Stimulated activated CD8-positive, alpha-beta memory T cell treated with anti-CD3 and anti-CD28 coated beads, Interleukin-12 subunit alpha, Interleukin-12 subunit beta, amount 100 ng/mL, for 1 hour (primary cell): Measurements from ENCODE around the gene SYNGAP1.

Experiments used
- DNase-seq: peaks from one replicate; pipeline ENCODE4 v3.0.0-alpha.2; 2020; ENCODE audit warnings: low read depth

Gene SYNGAP1

DNA sequence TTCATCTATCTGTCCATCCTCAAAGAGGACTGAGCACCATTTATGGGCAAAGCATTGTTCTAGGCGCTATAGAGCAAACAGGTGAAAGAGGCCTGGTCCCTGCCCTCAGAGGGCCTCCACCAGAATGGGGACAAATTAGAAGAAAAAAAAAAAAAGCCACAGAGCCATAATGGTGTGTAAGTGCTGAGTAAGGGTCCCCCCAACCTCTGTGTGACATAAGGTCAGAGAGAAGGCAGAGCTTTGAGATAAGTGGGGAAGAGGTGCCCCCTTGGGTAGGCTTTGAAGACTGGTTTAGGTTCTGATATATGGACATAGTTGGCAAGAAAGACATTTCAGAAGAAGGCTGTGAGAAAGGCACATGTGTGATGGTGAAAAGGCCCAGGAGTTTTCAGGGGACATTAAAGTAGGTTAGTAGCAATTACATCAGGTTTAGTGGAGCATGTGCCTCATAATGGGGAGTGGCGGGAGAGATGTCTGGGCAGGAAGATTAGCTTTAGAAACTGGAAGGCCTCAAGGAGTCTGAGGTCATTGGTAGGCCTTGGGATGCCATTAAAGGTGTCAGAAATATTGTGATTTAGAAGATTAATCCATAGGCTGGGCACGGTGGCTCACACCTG is 19.2 kb downstream of the SYNGAP1 start:
- DNase-seq = no peak

DNA sequence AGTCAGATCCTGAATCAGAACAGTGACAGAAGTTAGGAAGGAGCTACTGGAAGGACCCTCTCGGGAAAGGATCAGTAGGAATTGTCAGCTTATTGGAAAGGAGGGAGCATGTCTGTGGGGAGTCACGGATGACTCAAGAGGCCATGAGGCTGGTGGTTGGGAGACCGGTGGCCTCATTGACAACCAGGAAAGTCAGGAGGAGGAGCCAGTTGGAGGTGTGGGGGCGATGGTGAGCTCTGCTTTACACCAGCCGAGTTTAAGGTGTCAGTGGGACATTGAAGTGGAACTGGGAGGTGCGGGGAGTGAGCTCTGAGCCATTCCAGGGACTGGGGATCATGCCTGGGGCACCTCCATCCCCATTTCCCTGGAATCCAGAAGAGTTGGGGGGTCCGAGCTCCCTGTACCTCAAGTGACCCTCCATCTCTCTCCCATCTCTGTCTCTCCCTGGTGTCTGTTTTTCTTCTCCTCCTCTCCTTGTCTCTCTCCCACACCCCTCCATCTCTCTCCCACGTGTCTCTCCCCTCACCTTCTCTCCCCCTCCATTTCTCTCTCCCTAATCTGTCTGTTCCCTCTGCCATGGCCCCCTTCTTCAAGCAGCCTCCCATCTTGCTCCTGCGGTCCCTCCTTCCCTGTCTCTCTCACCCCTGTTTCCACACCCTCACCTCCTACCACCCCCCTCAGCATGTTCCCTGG is 20.2 kb downstream of the SYNGAP1 start:
- DNase-seq = no peak

DNA sequence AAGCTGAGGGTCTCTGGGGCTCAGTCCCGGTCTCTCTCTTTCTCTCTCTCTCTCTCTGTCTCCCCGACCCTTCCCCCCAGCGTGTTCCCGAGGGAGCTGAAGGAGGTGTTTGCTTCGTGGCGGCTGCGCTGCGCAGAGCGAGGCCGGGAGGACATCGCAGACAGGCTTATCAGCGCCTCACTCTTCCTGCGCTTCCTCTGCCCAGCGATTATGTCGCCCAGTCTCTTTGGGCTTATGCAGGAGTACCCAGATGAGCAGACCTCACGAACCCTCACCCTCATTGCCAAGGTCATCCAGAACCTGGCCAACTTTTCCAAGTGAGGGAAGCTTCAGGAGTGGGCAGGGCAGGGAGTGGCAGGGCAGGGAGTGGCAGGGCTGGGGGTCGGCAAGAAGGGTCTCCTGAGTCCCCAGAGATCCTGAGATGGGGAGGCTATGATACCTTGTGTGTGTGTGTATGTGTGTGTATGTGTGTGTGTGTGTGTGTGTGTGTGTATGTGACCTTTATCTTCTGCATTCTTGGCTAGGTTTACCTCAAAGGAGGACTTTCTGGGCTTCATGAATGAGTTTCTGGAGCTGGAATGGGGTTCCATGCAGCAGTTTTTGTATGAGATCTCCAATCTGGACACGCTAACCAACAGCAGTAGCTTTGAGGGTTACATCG is 20.9 kb downstream of the SYNGAP1 start:
- DNase-seq = no peak

DNA sequence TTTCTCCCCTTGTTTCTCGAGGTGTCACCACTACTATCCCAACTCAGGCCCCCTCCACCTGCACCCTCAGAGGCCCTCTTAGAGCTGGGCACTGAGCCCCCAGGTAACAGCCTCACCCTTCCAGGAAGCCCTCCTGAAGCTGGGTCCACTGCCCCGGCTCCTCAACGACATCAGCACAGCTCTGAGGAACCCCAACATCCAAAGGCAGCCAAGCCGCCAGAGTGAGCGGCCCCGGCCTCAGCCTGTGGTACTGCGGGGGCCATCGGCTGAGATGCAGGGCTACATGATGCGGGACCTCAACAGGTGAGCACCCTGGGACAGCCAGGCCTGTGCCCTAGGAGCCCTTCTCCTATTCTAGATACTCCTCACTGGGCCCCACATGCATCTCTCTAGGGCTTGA is 21.6 kb downstream of the SYNGAP1 start:
- no peak for DNase-seq

DNA sequence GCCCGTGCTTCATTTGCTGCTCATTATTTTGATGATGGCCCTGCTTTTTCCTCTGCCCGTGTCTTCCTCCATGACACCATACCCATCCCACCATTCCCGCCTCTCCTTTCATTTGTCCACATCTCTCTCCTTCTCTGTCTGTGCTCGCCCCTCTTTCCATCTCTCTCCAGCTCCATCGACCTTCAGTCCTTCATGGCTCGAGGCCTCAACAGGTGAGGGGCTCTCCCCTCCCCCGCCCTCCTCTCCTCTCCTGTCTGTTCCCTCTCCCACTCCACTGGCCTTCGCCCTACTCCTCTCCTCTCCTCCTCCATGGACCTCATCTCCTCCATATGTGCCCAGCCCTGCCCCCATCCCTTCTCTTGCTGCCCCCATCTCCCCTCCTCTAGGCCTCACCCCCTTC is 22.4 kb downstream of the SYNGAP1 start:
- no peak for DNase-seq

DNA sequence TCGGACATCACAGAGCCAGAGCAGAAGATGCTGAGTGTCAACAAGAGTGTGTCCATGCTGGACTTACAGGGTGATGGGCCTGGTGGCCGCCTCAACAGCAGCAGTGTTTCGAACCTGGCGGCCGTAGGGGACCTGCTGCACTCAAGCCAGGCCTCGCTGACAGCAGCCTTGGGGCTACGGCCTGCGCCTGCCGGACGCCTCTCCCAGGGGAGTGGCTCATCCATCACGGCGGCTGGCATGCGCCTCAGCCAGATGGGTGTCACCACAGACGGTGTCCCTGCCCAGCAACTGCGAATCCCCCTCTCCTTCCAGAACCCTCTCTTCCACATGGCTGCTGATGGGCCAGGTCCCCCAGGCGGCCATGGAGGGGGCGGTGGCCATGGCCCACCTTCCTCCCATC is 23.2 kb downstream of the SYNGAP1 start:
- DNase-seq = no peak

DNA sequence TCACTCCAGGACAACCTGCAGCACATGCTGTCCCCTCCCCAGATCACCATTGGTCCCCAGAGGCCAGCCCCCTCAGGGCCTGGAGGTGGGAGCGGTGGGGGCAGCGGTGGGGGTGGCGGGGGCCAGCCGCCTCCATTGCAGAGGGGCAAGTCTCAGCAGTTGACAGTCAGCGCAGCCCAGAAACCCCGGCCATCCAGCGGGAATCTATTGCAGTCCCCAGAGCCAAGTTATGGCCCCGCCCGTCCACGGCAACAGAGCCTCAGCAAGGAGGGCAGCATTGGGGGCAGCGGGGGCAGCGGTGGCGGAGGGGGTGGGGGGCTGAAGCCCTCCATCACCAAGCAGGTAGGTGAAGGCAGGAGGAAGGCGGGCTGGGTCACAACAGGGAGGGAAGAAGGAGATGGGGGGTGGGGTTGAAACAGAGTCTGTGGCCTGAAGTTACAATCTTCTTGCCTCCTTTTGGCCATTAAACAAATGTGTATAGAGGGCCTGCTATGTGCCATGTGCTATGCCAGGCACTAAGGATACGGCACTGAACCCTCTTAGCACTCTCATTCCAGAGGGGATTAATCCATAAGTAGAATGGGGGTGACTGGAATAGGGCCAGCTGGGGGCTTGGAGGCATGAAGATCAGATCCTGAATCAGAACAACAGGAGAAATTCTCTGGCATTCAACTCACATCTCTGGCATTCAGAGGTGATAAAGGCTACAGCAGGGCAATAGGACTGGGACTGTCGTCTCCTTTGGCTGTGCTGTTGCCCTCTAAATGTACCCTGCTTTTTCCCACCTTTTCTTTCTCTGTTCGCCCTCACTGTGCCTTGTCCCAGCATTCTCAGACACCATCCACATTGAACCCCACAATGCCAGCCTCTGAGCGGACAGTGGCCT is 24.0 kb downstream of the SYNGAP1 start:
- DNase-seq = no peak

DNA sequence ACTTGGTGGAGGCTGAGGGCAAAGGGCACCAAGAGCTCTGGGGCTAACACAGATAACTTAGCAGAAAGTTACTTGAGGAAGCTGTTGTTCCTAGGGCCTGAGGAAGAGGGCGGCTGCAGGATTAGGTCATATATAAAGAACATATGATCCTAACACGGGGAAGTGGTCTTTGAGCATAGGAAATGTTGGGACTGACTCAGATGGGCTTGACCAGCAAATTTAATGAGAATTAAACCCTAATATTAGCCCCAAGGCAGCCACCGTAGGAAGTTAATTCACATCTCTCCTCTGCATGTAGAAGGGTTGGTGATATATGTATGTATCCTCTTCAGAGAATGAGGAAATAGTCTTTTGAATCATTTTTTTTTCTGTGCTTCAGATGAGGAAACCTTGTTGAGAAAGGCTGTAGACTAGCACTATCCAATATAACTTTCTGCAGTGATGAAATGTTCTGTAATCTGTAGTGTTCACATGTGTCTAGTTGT is 25.3 kb downstream of the SYNGAP1 start:
- no peak for DNase-seq

DNA sequence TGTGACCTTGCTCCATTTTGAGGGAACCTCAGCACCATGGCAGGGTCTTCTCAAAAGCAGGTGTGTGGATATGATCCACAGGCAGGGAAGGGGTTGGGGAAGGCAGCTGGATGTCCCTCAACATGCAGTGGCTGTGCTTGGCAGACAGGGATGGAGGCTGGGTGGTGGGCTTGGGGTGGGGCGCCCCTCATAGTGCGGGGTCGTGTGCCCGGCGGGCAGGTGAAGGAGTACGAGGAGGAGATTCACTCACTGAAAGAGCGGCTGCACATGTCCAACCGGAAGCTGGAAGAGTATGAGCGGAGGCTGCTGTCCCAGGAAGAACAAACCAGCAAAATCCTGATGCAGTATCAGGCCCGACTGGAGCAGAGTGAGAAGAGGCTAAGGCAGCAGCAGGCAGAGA is 26.5 kb downstream of the SYNGAP1 start:
- no peak for DNase-seq

DNA sequence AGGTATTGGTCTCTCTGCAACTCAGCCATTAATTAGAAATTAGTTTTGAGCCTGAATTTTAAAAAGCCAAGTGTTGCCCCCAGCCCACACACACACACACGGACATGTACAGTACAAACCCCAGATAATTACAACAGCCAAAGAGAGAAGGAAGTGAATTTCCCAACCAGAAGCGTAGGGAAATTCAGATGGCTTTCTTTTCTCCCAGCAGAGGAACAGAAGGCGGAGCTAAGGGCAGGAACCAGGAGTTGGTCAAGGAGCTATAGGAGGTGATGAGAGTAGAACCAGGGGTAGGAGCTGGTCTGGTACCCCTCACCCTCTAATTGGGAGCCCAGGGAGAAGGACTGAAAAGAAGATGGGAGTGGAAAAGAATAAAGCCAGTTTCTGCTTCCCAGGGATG is 30.6 kb downstream of the SYNGAP1 start:
- DNase-seq = no peak

DNA sequence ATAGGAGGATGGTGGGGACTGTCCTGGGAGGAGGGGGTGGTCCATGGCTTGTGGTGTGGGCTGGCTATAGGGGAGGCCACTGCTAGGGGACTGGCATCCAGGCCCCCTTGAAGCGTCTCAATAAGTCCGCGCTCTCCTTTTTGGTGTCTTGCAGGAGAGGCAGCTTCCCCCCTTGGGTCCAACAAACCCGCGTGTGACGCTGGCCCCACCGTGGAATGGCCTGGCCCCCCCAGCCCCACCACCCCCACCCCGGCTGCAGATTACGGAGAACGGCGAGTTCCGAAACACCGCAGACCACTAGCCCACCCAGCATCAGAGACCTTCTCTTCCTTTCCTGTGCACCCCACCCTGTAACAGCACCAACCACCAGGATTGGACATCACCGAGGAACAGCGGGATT is 31.7 kb downstream of the SYNGAP1 start:
- no peak for DNase-seq

DNA sequence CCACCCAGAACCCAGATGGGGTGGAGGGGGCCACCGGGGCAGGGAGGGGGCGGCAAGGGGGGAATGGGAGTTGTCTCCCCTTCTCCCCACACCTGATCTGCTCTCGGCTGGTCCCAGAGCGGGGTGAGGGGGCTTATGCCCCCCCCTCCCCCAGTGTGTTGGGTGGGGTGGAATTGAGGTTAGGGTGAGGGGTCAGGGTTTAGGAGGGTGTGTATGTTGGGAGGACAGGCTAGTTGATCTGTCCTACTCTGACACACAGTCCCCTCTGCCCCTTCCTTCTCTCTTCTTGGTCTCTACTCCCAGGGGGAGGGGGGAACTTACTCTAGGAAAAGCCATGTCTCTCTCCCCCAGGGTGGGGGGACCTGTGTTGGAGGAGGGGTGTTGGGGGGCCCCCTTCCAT is 32.6 kb downstream of the SYNGAP1 start:
- DNase-seq = no peak

DNA sequence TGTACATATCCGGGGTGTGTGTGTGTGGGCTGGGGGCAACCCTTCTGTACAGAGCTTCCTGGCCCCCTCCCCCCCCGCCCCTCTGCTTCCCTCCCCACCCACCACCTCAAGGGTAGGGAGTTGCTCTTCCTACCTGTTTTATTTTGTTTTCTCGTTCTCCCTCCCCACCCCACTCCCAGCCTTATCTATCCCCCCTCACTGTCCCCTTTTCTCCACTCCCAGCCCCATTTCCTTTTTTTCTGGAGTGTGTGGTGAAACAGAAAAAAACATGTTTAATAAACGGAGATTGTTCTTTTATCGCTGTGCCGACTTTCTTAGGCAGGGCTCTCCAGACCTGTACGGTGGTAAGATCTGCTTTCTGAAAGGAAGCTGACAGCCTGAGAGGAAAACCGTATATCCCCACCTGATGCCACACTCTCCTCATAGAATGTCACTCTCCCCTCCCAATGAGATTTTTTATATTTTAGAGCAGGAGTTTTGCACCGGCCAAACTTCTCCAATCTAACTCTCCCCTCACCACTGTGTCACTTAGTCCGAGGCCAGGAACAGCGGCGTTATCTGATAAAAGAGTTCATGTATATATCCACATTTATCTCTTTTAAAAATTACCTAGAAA is 33.6 kb downstream of the SYNGAP1 start:
- no peak for DNase-seq

DNA sequence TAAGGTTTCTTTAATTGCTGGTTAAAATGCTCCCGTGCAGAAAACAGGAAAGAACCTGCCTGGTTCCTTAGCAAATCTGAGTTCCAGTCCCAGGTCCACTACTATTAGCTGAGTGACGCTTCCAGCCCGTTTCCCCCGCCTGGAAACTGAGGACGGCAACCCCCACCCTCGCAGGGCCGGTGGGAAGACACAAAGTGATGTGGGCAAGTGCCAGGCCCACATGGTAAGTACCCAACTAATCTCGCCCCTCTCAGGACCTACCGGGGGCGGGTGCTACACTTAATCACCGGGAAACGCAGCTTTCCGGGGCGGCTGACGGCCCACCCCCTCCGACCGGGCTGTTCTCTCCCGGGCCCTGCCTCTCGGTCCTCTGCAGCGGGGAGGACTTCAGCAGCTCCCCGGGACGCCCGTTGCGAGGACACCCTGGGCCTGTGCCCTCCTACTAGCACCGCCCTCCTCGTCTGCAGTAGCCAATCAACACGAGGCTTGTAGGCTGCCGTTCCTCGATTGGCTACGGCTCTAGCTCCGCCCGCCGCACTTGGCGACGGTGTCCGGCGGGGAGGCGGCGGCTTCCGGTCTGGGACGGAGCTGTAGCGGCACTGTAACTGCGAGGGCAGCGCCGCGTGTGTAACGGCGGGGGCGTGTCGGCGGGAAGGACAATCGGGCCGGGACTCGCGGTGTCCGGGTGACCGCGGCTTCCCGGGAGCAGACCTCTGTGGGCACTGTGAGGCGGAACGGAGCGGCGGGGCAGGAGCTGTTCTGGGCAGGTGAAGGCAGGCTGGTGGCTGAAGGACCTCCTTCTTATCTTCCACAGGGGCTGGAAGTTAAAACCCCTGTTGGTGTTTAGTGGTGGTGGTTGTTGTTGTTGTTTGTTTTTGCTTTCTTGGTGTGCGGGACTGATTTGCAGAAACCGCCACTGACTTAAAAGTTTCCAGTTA is 34.4 kb downstream of the SYNGAP1 start, which contains the start of gene ZBTB9:
ZBTB9 (plus strand) TSS at position 568 of the 938 bp plus-strand sequence. CDS start 525 bp downstream, outside the sequence.
- peak; percentile 85 for DNase-seq

DNA sequence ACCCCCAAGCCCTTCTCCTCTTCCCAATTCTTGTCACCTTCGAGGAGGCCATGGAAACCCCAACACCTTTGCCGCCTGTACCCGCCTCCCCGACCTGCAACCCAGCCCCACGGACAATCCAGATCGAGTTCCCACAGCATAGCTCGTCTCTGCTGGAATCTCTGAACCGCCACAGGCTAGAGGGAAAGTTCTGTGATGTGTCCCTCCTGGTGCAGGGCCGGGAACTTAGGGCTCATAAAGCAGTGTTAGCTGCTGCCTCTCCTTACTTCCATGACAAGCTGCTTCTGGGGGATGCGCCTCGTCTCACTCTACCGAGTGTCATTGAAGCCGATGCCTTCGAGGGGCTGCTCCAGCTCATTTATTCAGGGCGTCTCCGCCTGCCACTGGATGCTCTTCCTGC is 35.2 kb downstream of the SYNGAP1 start:
- DNase-seq = no peak

DNA sequence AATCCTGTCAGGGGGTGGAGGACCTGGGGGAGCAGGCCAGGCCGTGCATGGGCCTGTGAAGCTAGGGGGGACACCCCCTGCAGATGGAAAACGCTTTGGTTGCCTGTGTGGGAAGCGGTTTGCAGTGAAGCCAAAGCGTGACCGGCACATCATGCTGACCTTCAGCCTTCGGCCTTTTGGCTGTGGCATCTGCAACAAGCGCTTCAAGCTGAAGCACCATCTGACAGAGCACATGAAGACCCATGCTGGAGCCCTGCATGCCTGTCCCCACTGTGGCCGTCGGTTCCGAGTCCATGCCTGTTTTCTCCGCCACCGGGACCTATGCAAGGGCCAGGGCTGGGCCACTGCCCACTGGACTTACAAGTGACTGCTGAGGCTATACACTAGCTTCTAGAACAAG is 36.3 kb downstream of the SYNGAP1 start:
- DNase-seq = no peak

DNA sequence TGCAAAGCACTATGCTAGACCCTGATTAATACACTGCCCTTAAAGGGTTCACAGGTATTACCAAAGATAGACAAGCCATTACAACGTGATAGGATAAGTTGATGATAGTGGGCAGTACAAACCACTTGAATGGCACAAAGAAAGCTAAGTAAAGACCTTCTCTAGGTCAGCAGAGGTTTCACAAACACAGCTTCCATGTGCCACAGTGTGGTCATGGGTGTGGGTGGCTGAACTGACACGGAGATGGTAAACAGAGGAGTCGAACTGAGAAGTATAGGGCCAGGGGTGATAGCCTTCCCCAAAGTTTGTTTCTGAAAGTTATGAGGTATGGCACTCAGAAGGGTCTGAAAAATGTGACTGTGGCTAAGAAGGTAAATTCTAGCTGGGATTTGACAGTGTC is 38.8 kb downstream of the SYNGAP1 start:
- no peak for DNase-seq

DNA sequence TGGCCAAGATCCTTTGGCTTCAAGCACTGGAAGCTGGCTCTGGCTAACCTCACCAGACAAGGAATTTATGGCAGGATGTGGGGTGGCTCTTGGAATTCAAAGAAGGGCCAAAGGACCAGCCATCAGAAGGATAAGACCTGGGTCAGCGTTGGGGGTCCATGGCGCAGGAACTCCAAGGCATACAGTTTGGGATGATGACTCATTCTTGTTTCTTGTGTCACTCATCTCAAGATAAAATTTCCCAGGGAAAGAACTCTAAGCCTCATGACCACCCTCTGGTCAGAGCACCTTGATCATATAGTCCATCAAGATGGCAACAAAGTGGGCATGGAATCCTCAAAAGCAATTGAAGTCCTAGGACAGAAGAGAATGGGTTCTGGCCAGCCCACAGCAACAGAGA is 39.4 kb downstream of the SYNGAP1 start:
- DNase-seq = no peak

DNA sequence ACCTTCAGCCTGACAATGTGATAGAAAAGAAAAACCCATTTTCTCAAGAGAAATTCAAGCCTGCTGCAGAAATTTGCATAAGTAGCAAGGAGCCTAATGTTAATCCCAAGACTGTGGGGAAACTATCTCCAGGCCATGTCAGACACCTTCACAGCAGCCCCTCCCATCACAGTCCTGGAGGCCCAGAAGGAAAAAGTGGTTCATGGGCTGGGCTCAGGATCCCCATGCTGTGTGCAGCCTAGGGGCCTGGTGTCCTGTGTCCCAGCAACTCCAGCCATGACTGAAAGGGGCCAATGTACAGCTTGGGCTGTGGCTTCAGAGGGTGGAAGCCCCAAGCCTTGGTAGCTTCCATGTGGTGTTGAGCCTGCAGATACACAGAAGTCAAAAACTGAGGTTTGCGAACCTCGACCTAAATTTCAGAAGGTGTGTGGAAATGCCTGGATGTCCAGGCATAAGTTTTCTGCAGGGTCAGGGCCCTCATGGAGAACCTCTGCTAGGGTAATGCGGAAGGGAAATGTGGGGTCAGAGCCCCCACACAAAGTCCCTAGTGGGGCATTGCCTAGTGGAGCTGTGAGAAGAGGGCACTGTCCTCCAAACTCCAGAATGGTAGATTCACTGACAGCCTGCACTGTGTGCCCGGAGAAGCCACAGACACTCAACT is 46.3 kb downstream of the SYNGAP1 start:
- DNase-seq = no peak

DNA sequence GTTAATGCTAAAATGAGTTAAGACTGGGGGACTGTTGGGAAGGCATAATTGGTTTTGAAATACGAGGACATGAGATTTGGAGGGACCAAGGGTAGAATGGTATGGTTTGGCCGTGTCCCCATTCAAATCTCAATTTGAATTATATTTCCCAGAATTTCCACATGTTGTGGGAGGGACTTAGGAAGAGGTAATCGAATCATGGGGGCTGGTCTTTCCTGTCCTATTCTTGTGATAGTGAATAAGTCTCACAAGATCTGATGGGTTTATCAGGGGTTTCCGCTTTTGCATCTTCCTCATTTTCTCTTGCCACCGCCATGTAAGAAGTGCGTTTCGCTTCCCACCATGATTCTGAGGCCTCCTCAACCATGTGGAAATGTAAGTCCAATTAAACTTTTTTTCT is 47.2 kb downstream of the SYNGAP1 start:
- DNase-seq = no peak
